Esophagus squamous epithelium (tissue), 4 donors: Measurements from ENCODE around the gene CDK8.

Experiments used
- CTCF ChIP-seq, 6 experiments: fragments of 450-650 bp in 4 of 6; fragments of 200-600 bp in 2 of 6; sonication (generic) in 2 of 6; IDR thresholded peaks; one replicate each; pipeline ENCODE4 v1.5.1; 2016 to 2019; ENCODE audit warnings: antibody characterized with exemption in 6 of 6, mild to moderate bottlenecking in 4 of 6, moderate library complexity in 4 of 6
- POLR2A ChIP-seq, 4 donors: fragments of 450-650 bp; IDR thresholded peaks; one replicate each; pipeline ENCODE4 v1.6.1; 2017; ENCODE audit warnings: antibody characterized with exemption in 4 of 4, mild to moderate bottlenecking in 4 of 4, moderate library complexity in 3 of 4

DNA sequence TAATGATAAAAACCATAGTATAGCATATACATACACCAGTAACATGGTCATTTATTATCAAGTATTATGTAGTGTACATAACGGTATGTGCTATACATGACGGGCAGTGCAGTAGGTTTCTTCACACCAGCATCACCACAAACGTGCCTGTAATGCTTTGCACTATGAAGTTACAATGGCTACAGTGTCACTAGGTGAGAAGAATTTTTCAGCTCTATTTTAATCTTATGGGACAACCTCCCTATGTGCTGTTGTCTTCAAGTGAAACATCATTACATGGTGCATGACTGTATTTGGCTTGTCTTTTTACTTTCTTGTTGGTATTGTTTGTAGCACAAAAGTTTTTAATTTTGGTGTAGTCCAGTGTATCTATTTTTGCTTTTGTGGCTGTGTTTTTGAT, 18.7 kb downstream of the CDK8 start:
- TF ChIP-seq CTCF (IDR thresholded peaks at IDR 0.05) (no peak), POLR2A (IDR thresholded peaks at IDR 0.05) (no peak)
